IMR-90 (cell line): Measurements from ENCODE around the gene RAC3. TPM values are rescaled to one million over a fixed set of nuclear protein-coding genes. Genes with fewer than 3 reads are reported as not detected.

Experiments used
- ATAC-seq: fragments of 200-7000 bp; cut with Tn5 transposase; 2 replicates; pipeline ENCODE4 v1.9.1; 2020; ENCODE audit warnings: low read depth, mild to moderate bottlenecking, moderate library complexity
- BruUV-seq: library from RNA; stranded (reverse); fragments of 400-500 nt; replicated peaks from 2 replicates; lab custom pipeline; 2021; lab: Mats Ljungman, UMichigan
- CTCF ChIA-PET: fragments of 300-600 bp; formaldehyde crosslinking; extraction: SDS; loops from one replicate; lab custom pipeline; 2021; ENCODE audit warnings: antibody characterized with exemption; lab: Yijun Ruan, JAX
- POLR2A ChIA-PET: fragments of 300-600 bp; sonication (Branson Sonifier 250); formaldehyde crosslinking; loops from one replicate; lab custom pipeline; 2022; ENCODE audit warnings: antibody characterized with exemption; ENCODE audit not compliant: unreplicated experiment; lab: Charles Lee
- DNase-seq: peaks from one replicate; pipeline ENCODE4 v3.0.0; 2013
- H2AFZ ChIP-seq: replicated peaks from 2 replicates; pipeline ENCODE3; 2013; ENCODE audit warnings: low read length, mild to moderate bottlenecking; ENCODE audit not compliant: poor library complexity
- H2AK5ac ChIP-seq: 2 replicates; pipeline ENCODE4 v1.6.1; 2013; ENCODE audit warnings: low read depth, low read length, inconsistent platforms
- H2AK9ac ChIP-seq: replicated peaks from 2 replicates; pipeline ENCODE3; 2013; ENCODE audit warnings: mild to moderate bottlenecking, low read depth, low read length, moderate library complexity; ENCODE audit not compliant: poor library complexity
- H2BK120ac ChIP-seq: 2 replicates; pipeline ENCODE4 v1.6.1; 2013; ENCODE audit warnings: low read depth, low read length, inconsistent platforms
- H2BK15ac ChIP-seq: 3 replicates; pipeline ENCODE4 v1.6.1; 2013; ENCODE audit warnings: low read depth, low read length, inconsistent platforms
- H2BK20ac ChIP-seq: 2 replicates; pipeline ENCODE4 v1.6.1; 2013; ENCODE audit warnings: low read depth, mild to moderate bottlenecking, inconsistent platforms, low read length, moderate library complexity
- H2BK5ac ChIP-seq: 2 replicates; pipeline ENCODE4 v1.6.1; 2013; ENCODE audit warnings: mild to moderate bottlenecking, low read depth, low read length, inconsistent platforms; ENCODE audit not compliant: poor library complexity, severe bottlenecking
- H3K14ac ChIP-seq: replicated peaks from 2 replicates; pipeline ENCODE4 v1.6.1; 2013; ENCODE audit warnings: low read depth, low read length, inconsistent platforms
- H3K18ac ChIP-seq: 2 replicates; pipeline ENCODE4 v1.6.1; 2013; ENCODE audit warnings: low read depth, low read length, control low read depth
- H3K23ac ChIP-seq: 2 replicates; pipeline ENCODE4 v1.6.1; 2013; ENCODE audit warnings: low read depth, low read length, inconsistent platforms
- H3K27ac ChIP-seq: 2 replicates; pipeline ENCODE4 v1.5.1; 2013; ENCODE audit warnings: mild to moderate bottlenecking, control low read depth, low read length; ENCODE audit not compliant: insufficient read depth
- H3K27me3 ChIP-seq: 2 replicates; pipeline ENCODE4 v1.6.1; 2013; ENCODE audit warnings: low read length; ENCODE audit not compliant: control insufficient read depth, insufficient read depth
- H3K36me3 ChIP-seq: 2 replicates; pipeline ENCODE4 v1.6.1; 2013; ENCODE audit warnings: low read length, mixed read lengths; ENCODE audit not compliant: control insufficient read depth, insufficient read depth
- H3K4ac ChIP-seq: 2 replicates; pipeline ENCODE4 v1.6.1; 2013; ENCODE audit warnings: low read depth, low read length, inconsistent platforms
- H3K4me1 ChIP-seq: 2 replicates; pipeline ENCODE4 v1.6.1; 2013; ENCODE audit warnings: low read length, mixed read lengths; ENCODE audit not compliant: control insufficient read depth, insufficient read depth
- H3K4me2 ChIP-seq: 2 replicates; pipeline ENCODE4 v1.6.1; 2013; ENCODE audit warnings: low read depth, mild to moderate bottlenecking, control low read depth, low read length, moderate library complexity
- H3K4me3 ChIP-seq: 2 replicates; pipeline ENCODE4 v1.5.1; 2013; ENCODE audit warnings: low read depth, mild to moderate bottlenecking, control low read depth, low read length, moderate library complexity; ENCODE audit not compliant: insufficient read depth
- H3K56ac ChIP-seq: 2 replicates; pipeline ENCODE4 v1.6.1; 2013; ENCODE audit warnings: low read length, inconsistent platforms; ENCODE audit not compliant: insufficient read depth; ENCODE audit errors: extremely low read depth
- H3K79me1 ChIP-seq, 2 experiments: 2 replicates each; pipeline ENCODE4 v1.6.1; 2013; ENCODE audit warnings: low read length in 2 of 2, inconsistent platforms in 1 of 2, low read depth in 1 of 2
- H3K9ac ChIP-seq: 2 replicates; pipeline ENCODE4 v1.6.1; 2013; ENCODE audit warnings: low read depth, low read length, control low read depth
- H3K9me1 ChIP-seq: 2 replicates; pipeline ENCODE4 v1.6.1; 2013; ENCODE audit warnings: low read length, inconsistent platforms; ENCODE audit not compliant: insufficient read depth
- H3K9me3 ChIP-seq: 2 replicates; pipeline ENCODE4 v1.6.1; 2013; ENCODE audit warnings: low read length; ENCODE audit not compliant: control insufficient read depth, insufficient read depth
- H4K20me1 ChIP-seq: 2 replicates; pipeline ENCODE4 v1.6.1; 2013; ENCODE audit warnings: low read length, inconsistent platforms; ENCODE audit not compliant: insufficient read depth
- H4K5ac ChIP-seq: 2 replicates; pipeline ENCODE4 v1.6.1; 2013; ENCODE audit warnings: mild to moderate bottlenecking, low read depth, low read length, control low read depth
- H4K8ac ChIP-seq, 2 experiments: 2 replicates each; pipeline ENCODE4 v1.6.1; 2013; ENCODE audit warnings: low read depth in 2 of 2, low read length in 2 of 2, control low read depth in 1 of 2, inconsistent platforms in 1 of 2
- H4K91ac ChIP-seq: 2 replicates; pipeline ENCODE4 v1.6.1; 2013; ENCODE audit warnings: low read depth, low read length, inconsistent platforms; ENCODE audit not compliant: insufficient read depth
- BHLHE40 ChIP-seq: fragments of 150-350 bp; IDR thresholded peaks from 2 replicates; pipeline ENCODE4 v1.6.1; 2016; ENCODE audit warnings: mild to moderate bottlenecking, low read depth, low read length
- CEBPB ChIP-seq: IDR thresholded peaks from 2 replicates; pipeline ENCODE4 v1.6.1; 2012; ENCODE audit warnings: low read depth, low read length, improper control_type of control experiment
- CHD1 ChIP-seq: IDR thresholded peaks from 2 replicates; pipeline ENCODE4 v1.6.1; 2012; ENCODE audit warnings: low read depth, low read length, improper control_type of control experiment
- CTCF ChIP-seq: conservative IDR thresholded peaks from 2 replicates; pipeline ENCODE4 v1.5.1; 2012; ENCODE audit warnings: mild to moderate bottlenecking, low read depth, low read length, improper control_type of control experiment
- MAZ ChIP-seq: IDR thresholded peaks from 2 replicates; pipeline ENCODE4 v1.6.1; 2012; ENCODE audit warnings: low read depth, mild to moderate bottlenecking, low read length, improper control_type of control experiment, moderate library complexity, borderline replicate concordance
- NFE2L2 ChIP-seq: fragments of 150-350 bp; IDR thresholded peaks from 2 replicates; pipeline ENCODE4 v1.6.1; 2016; ENCODE audit warnings: low read depth, mild to moderate bottlenecking, low read length
- POLR2A ChIP-seq: IDR thresholded peaks from 2 replicates; pipeline ENCODE4 v1.6.1; 2012; ENCODE audit warnings: mild to moderate bottlenecking, low read depth, low read length
- RAD21 ChIP-seq: IDR thresholded peaks from 2 replicates; pipeline ENCODE4 v1.6.1; 2012; ENCODE audit warnings: low read length, improper control_type of control experiment
- RCOR1 ChIP-seq: IDR thresholded peaks from 2 replicates; pipeline ENCODE4 v1.6.1; 2012; ENCODE audit warnings: mild to moderate bottlenecking, low read length, improper control_type of control experiment; ENCODE audit not compliant: insufficient replicate concordance
- RFX5 ChIP-seq: IDR thresholded peaks from 2 replicates; pipeline ENCODE4 v1.8.0; 2012; ENCODE audit warnings: low read depth, mild to moderate bottlenecking, low read length, moderate library complexity
- SMC3 ChIP-seq: fragments of 150-350 bp; IDR thresholded peaks from 2 replicates; pipeline ENCODE4 v1.6.1; 2016; ENCODE audit warnings: low read depth, mild to moderate bottlenecking, antibody characterized with exemption, low read length, moderate library complexity
- USF2 ChIP-seq: fragments of 150-350 bp; IDR thresholded peaks from 2 replicates; pipeline ENCODE4 v1.6.1; 2017; ENCODE audit warnings: mild to moderate bottlenecking, antibody characterized with exemption, low read length, low read depth
- WGBS, 2 experiments: methylation state at CpG; one replicate each; pipeline versions ENCODE4 v1.1.5 to v1.1.7; 2013; ENCODE audit warnings: missing lambda C conversion rate in 2 of 2; ENCODE audit not compliant: insufficient read length in 1 of 2; ENCODE audit errors: extremely low coverage in 2 of 2; 5-methylcytosine and 5-hydroxymethylcytosine counted together
- dilution Hi-C: fragments of 300-500 bp; cut with HindIII; formaldehyde crosslinking; loops from one replicate; pipeline ENCODE4 v1.14.3; 2018; ENCODE audit warnings: low sequenced_read_pairs; ENCODE audit not compliant: unreplicated experiment
- in situ Hi-C: fragments of 300-500 bp; cut with MboI; formaldehyde crosslinking; loops from 3 replicates; pipeline ENCODE4 v1.14.3; 2019; ENCODE audit warnings: low sequenced_read_pairs, inconsistent platforms, mixed read lengths
- intact Hi-C: fragments of 100-400 bp; cut with micrococcal nuclease; formaldehyde crosslinking; loops from 2 replicates; pipeline ENCODE4 v1.10.0; 2022
- polyA plus RNA-seq, 3 experiments: library from polyadenylated mRNA; depleted of rRNA; stranded (reverse); fragments of >200 nt; gene quantifications; 2 replicates each; pipeline ENCODE4 v1.2.3, GENCODE V29; 2012; ENCODE audit warnings: low replicate concordance in 1 of 3
- total RNA-seq: library from RNA; depleted of rRNA; stranded (reverse); fragments of >200 nt; gene quantifications from 2 replicates; pipeline ENCODE4 v1.2.3, GENCODE V29; 2012

Gene RAC3
- total and polyA plus RNA-seq, 2 of the 4 experiments (the other 2 are of a cell fraction): 5.7 to 23.4 TPM

DNA sequence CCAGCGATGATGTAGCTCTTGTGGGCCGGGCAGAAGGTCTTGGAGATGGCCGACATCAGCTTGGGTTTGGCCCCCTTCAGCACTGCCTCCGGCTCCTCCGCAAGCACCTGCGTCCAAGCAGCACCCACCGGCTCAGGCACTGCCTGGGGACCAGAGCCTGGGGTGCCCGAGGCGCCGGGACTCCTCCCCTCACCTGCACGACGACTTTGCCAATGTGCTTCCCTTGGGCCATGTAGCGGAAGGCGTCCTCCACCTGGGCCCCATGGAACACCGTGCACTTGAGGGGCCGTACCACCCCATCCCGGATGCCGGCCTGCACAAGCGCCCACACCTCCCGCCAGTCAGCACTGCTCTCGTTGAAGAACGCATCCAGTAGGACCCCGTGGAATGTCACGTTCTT lies 51.5 kb downstream of the RAC3 start:
- Histone ChIP-seq H4K5ac (no peak overlapping the region), H3K9ac (no peak overlapping the region), H3K9me1 (no peaks in the 10 kb centered on the region), H3K4me1 (no peaks in the 10 kb centered on the region), H3K56ac (no peak overlapping the region), H2AK9ac (no peak overlapping the region), H3K23ac (no peak overlapping the region), H4K91ac (no peak overlapping the region), H2BK15ac (no peak overlapping the region), H2BK20ac (no peak overlapping the region), H2BK5ac (no peak overlapping the region), H3K9me3 (no peaks in the 10 kb centered on the region), H3K4me3 (no peak overlapping the region), H3K14ac (no peak overlapping the region), H3K36me3 (peaks cover 88% of the 10 kb centered on the region), H2AFZ (no peak overlapping the region), H4K20me1 (no peaks in the 10 kb centered on the region; the same call in none of the 2 replicates), H3K4me2 (no peak overlapping the region), H2BK120ac (no peak overlapping the region), H3K18ac (no peak overlapping the region), H3K27ac (no peak overlapping the region), H3K79me1 (no peaks in the 10 kb centered on the region; a peak in 1 of 4 replicates), H4K8ac (no peak overlapping the region), H3K4ac (no peak overlapping the region), H2AK5ac (no peak overlapping the region), H3K27me3 (no peaks in the 10 kb centered on the region)
- intact Hi-C loops: no loop called here
- BruUV-seq: no TSS peak
- ChIA-PET CTCF (no interaction called here), POLR2A (no interaction called here)
- in situ Hi-C loops: no loop called here
- 95% methylated on average over 20 of the region's 24 CpGs; no CpG with 5 or more reads in 1 of the 2 experiments for WGBS, 2 experiments
- no peak for ATAC-seq
- DNase-seq: no peak
- TF ChIP-seq CHD1 (no peak), CEBPB (no peak), NFE2L2 (no peak), RCOR1 (no peak), SMC3 (no peak), MAZ (no peak), POLR2A (no peak), USF2 (no peak), RAD21 (no peak), BHLHE40 (no peak), RFX5 (no peak), CTCF (no peak)
- dilution Hi-C loops: no loop called here
